Bronchial epithelial cell (primary cell): Measurements from ENCODE around the gene OPTC. TPM values are rescaled to one million over a fixed set of nuclear protein-coding genes. Genes with fewer than 3 reads are reported as not detected.

Experiments used
- DNase-seq: peaks from one replicate; pipeline ENCODE4 v3.0.0-alpha.2; 2010; ENCODE audit warnings: low read depth
- FAIRE-seq: peaks from 2 replicates; lab custom pipeline; 2011; peaks lifted over from hg19 to GRCh38; lab: Jason Lieb, UNC
- H3K27me3 ChIP-seq: 2 replicates; pipeline ENCODE4 v1.5.1; 2011; ENCODE audit warnings: low read length; ENCODE audit not compliant: control insufficient read depth, insufficient read depth
- H3K36me3 ChIP-seq: 2 replicates; pipeline ENCODE4 v1.5.1; 2011; ENCODE audit warnings: low read length; ENCODE audit not compliant: control insufficient read depth, insufficient read depth
- H3K4me3 ChIP-seq: 2 replicates; pipeline ENCODE4 v1.5.1; 2011; ENCODE audit warnings: mild to moderate bottlenecking, low read depth, low read length, control low read depth
- CTCF ChIP-seq: IDR thresholded peaks from 2 replicates; pipeline ENCODE4 v1.5.1; 2011; ENCODE audit warnings: mild to moderate bottlenecking, moderate library complexity, low read length, control low read depth, inconsistent platforms; ENCODE audit not compliant: insufficient read depth, severe bottlenecking
- total RNA-seq: library from RNA; depleted of rRNA; stranded (reverse); fragments of >200 nt; gene quantifications from 2 replicates; pipeline ENCODE4 v1.2.1, GENCODE V29; 2014

Gene OPTC
- total RNA-seq, 1 donor from 2014 or later: not detected

DNA sequence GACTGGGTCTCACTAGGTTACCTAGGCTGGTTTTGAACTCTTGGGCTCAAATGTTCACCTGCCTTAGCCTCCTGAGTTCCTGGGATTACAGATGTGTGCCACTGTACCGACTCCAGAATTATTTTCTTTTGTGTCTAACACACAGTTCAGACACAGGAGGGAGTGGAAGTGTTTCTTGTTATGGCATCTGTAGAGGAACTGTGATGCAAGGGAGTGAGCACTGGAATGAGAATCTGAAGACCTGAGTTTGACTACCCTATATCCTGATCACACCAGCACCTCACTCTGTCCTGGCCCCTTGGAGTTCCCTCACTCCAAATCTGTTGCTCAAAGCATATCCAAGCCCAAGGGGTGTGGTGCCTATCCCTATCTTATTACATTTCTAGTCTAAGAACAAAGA, 15.2 kb downstream of the OPTC start:
- FAIRE-seq (no peak), DNase-seq (peak; percentile 13)
- no peaks in the 10 kb centered on the region for H3K36me3 ChIP-seq
- TF ChIP-seq CTCF: no peak
- no peak overlapping the region for H3K4me3 ChIP-seq
- no peaks in the 10 kb centered on the region for H3K27me3 ChIP-seq

GRCh38 chr1:203511513-203511912, 17.6 kb downstream of the OPTC start:
- TF ChIP-seq CTCF: no peak
- Histone ChIP-seq H3K27me3 (no peaks in the 10 kb centered on the region), H3K36me3 (no peaks in the 10 kb centered on the region), H3K4me3 (no peak overlapping the region)
- no peak for DNase-seq
- FAIRE-seq: no peak

GRCh38 chr1:203511930-203512329, 18.0 kb downstream of the OPTC start:
- DNase-seq (no peak), FAIRE-seq (no peak)
- Histone ChIP-seq H3K36me3 (no peaks in the 10 kb centered on the region), H3K27me3 (no peaks in the 10 kb centered on the region), H3K4me3 (no peak overlapping the region)
- no peak for TF ChIP-seq CTCF

DNA sequence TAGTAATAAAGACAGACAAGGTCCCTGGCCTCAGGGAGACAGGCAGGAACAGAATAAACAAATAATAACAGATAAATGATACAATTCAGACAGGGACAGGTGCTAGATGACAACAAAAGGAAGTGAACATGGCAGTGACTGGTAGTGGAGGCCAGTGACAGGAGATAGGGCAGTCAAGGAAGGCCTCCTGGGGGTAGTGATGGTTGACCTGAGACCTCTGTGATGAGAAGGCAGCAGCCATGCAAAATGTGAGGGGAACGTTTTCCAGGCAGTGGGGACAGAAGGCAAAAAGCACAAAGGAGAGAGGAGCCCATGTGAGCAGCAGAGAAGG, 18.5 kb downstream of the OPTC start:
- Histone ChIP-seq H3K4me3 (no peak overlapping the region), H3K27me3 (no peaks in the 10 kb centered on the region), H3K36me3 (no peaks in the 10 kb centered on the region)
- DNase-seq (no peak), FAIRE-seq (no peak)
- no peak for TF ChIP-seq CTCF

GRCh38 chr1:203512848-203513584, 19.1 kb downstream of the OPTC start:
- no peak for TF ChIP-seq CTCF
- Histone ChIP-seq H3K36me3 (no peaks in the 10 kb centered on the region), H3K27me3 (no peaks in the 10 kb centered on the region), H3K4me3 (no peak overlapping the region)
- peak; percentile 64 for FAIRE-seq
- DNase-seq: peak; percentile 91

GRCh38 chr1:203513585-203514031, 19.7 kb downstream of the OPTC start:
- H3K36me3 ChIP-seq: no peaks in the 10 kb centered on the region
- FAIRE-seq (no peak), DNase-seq (no peak)
- no peaks in the 10 kb centered on the region for H3K27me3 ChIP-seq
- no peak overlapping the region for H3K4me3 ChIP-seq
- TF ChIP-seq CTCF: no peak
